HCT116 (cell line): ENCODE results near the gene TRIP13.
"Not testable (repeated sequence)": the region's sequence is repeated elsewhere in the genome, so short reads cannot be mapped to it uniquely, and the experiment has no call there.

Experiments used
- ATF3 ChIP-seq: IDR thresholded peaks from 2 replicates; pipeline ENCODE4 v1.6.1; 2012
- CTCF ChIP-seq, 3 experiments: fragments of 200-600 bp in 1 of 3; sonication (generic) in 1 of 3; IDR thresholded peaks in 2 of 3; conservative IDR thresholded peaks in 1 of 3; 2 replicates each; pipeline ENCODE4 v1.5.1; 2012 to 2017; ENCODE audit warnings: low read depth in 2 of 3, low read length in 2 of 3, antibody characterized with exemption in 1 of 3, borderline replicate concordance in 1 of 3, control low read depth in 1 of 3, mild to moderate bottlenecking in 1 of 3, mixed read lengths in 1 of 3, mixed run types in 1 of 3, moderate library complexity in 1 of 3; ENCODE audit not compliant: insufficient read depth in 1 of 3
- EGR1 ChIP-seq: IDR thresholded peaks from 2 replicates; pipeline ENCODE4 v1.6.1; 2012; ENCODE audit warnings: low read depth
- SIN3A ChIP-seq: IDR thresholded peaks from 2 replicates; pipeline ENCODE4 v1.6.1; 2012; ENCODE audit warnings: low read depth
- SP1 ChIP-seq: IDR thresholded peaks from 2 replicates; pipeline ENCODE4 v1.6.1; 2012; ENCODE audit warnings: low read depth
- ZNF274 ChIP-seq: fragments of 200-500 bp; sonication (Bioruptor generic); IDR thresholded peaks from 2 replicates; pipeline ENCODE4 v1.6.1; 2014; ENCODE audit warnings: mild to moderate bottlenecking, low read depth, low read length, inconsistent platforms

- TF ChIP-seq EGR1; CTCF (IDR thresholded peaks at IDR 0.05 in 2 of 3, conservative IDR thresholded peaks at IDR 0.05 in 1 of 3; ENCODE audit: borderline replicate concordance in 1 of 3, insufficient read depth in 1 of 3, low read depth in 2 of 3, low read length in 2 of 3); SP1; ATF3; SIN3A; ZNF274: not testable (repeated sequence)
These were observed 48.3 kb upstream of the TRIP13 start for GRCh38 chr5:844426-844825.
